GM12892 (cell line): ENCODE measurements around the gene VASH1.

Experiments used
- DNase-seq: peaks from one replicate; pipeline ENCODE4 v3.0.0; 2011; ENCODE audit not compliant: insufficient read length
- FAIRE-seq: peaks from 2 replicates; lab custom pipeline; 2011; peaks lifted over from hg19 to GRCh38; lab: Jason Lieb, UNC
- POLR2A ChIP-seq: IDR thresholded peaks from 2 replicates; pipeline ENCODE4 v1.6.1; 2011; ENCODE audit warnings: low read depth, low read length, control low read depth
- POLR2AphosphoS5 ChIP-seq: IDR thresholded peaks from 2 replicates; pipeline ENCODE4 v1.6.1; 2011; ENCODE audit warnings: low read depth, low read length, control low read depth
- TAF1 ChIP-seq: IDR thresholded peaks from 2 replicates; pipeline ENCODE4 v1.6.1; 2011; ENCODE audit warnings: low read depth, mild to moderate bottlenecking, control low read depth, low read length, borderline replicate concordance

VASH1 gene

DNA sequence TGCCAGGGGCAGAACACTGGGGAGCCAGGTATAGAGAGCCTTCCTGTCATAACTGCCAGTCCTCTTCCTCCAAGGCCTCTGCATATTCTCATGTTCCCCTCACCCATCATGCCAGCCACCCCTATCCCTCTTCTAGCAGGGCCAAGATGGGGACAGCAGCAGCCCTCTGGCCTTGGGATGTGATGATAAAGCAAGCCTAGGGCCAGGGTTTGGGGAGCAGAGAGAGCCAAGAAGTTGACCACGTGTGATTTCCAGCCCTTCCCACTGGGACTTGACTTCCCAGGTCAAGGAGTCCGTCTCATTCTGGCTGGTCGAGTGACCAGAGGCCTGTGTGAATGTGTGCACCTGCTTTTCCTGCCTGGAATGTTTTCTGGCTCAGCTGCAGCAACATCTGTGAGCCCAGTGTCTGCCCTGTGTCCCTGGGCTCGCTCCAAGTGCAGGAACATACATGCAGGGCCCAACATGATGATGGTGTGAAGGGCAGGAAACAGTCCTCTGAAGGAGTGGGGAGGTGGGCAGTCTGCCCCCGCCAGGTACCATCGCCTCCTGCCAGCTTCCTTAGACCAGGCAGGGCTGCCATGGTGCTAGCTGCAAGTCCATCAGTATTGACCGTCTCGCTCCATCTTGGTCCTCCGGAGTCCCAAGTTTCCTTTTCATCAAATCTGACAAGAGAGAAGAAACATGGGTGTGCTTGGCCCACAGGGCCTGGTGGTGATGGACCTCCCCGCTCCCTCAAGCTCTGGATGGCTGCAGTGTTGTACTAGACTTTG lies 21.0 kb downstream of the VASH1 start:
- no peak for DNase-seq
- TF ChIP-seq POLR2A: no peak
- no peak for TF ChIP-seq POLR2AphosphoS5
- TF ChIP-seq TAF1: no peak
- FAIRE-seq: no peak

DNA sequence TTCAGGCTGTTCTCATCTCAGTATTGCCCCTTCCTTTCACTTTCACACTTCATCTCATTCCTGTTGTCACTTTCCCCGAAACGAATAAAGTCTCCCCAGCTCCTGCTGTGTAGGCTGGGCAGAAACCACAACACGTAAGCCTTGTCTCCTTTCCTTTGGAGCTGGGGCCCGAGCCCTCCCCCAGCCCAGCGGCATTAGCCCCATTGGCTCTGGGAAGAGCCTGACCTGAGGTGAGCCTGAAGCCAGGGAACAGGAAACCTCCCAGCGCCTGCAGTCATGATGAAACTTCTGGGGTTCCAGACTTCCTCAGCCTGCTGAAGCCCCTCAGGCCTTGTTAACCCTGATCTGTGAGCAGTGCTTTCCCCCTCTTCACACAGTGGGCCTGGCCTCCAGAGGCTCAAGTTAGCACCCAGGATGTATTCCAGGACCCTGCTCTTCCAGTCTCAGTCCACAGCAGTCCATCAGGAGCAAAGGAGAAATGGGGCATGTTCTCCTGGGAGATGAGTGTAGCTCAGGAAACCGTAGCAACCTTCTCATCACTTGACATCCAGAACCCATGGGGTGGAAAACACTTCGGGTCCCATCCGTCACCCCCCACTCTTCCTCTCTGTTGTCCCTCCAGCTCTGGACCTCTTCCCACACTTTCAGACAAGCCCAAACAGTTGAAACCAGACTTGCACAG lies 21.8 kb downstream of the VASH1 start:
- no peak for TF ChIP-seq TAF1
- TF ChIP-seq POLR2A: no peak
- no peak for TF ChIP-seq POLR2AphosphoS5
- FAIRE-seq (no peak), DNase-seq (no peak)

DNA sequence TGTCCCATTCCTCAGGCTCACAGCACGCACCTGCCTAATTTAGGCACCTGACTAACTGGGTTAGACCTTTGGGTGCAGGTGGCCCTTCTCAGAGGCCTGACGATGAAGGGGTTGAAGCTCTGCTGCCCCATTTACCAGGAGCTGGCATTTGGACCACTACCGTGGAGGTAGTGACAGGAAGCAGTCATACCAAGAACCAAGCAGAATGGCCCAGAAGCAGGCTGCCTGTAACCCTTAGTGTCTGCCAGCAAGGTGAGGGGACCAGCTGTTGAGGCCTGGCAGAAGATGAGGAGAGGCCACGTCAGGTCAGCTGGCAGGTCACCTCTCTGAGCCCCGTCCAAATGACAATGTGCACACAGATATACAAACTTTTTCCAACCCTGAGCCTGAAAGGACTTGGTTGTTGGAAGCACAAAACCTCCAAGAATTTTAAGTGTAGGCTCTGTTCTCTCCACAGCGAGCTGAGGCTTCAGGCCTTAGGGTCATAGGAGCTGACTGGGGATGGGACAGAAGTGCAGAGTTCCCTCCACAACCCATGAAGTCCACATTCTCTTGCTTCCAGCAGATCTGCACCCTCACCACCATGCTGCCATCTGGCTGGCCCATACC lies 23.1 kb downstream of the VASH1 start:
- no peak for FAIRE-seq
- TF ChIP-seq POLR2A (no peak), TAF1 (no peak), POLR2AphosphoS5 (no peak)

DNA sequence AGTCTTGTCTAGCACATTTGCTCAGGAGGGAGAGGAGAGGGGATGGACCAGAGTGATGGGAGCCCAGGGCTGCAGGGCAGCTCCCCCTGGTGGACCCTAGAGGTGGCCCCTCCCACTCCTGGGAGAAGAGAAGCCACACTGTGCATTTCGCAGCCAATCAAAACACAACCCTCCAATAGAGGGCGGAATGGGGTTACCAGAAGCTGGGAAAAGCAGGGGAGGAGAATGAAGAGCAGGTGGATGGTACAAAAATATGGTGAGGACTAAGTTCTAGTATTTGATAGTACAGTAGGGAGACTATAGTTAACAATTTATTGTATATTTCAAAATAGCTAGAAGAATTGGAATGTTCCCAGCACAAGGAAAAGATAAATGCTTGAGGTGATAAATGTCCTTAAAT lies 23.6 kb downstream of the VASH1 start:
- DNase-seq (peak; percentile 75), FAIRE-seq (peak; percentile 82)
- no peak for TF ChIP-seq TAF1
- TF ChIP-seq POLR2AphosphoS5: no peak
- TF ChIP-seq POLR2A: no peak

More for the DNA sequence above, 23.1 kb downstream of the VASH1 start:
- no peak for DNase-seq

DNA sequence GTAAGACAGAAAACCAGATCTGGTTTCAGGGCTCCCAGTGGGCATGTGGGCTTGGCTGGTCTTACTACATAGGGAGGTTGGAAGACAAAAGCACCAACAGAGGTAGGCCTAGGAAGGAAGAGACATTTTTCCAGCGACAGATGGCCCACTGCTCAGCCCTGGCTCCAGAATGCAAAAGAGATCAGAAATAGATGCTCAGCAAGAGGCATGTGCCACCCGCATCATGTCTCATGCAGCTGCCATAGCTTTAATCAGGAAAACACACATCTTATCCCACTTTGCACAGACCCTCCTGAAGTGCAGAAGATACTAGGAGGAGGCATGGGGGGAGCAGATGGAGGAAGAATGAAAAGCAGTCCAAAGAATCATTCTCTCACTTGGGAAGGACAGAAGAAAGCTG lies 25.3 kb downstream of the VASH1 start:
- no peak for FAIRE-seq
- TF ChIP-seq POLR2A (no peak), POLR2AphosphoS5 (no peak), TAF1 (no peak)
- DNase-seq: no peak

DNA sequence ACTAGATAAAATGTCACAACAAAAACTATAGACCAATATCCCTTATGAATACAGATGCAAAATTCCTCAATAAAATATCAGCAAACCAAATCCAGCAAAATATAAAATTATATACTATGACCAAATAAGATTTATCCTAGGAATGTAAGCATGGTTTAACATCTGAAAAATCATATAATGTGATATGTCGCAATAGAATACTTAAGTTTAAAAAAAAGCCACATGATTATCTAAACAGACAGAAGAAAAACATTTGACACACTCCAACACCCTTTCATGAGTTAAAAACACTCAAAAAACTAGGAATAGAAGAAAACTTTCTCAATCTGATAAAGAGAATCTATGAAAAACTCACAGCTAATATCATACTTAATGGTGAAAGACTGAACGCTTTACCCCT lies 31.2 kb downstream of the VASH1 start:
- TF ChIP-seq POLR2A (no peak), TAF1 (no peak), POLR2AphosphoS5 (no peak)
- FAIRE-seq: no peak
- no peak for DNase-seq

DNA sequence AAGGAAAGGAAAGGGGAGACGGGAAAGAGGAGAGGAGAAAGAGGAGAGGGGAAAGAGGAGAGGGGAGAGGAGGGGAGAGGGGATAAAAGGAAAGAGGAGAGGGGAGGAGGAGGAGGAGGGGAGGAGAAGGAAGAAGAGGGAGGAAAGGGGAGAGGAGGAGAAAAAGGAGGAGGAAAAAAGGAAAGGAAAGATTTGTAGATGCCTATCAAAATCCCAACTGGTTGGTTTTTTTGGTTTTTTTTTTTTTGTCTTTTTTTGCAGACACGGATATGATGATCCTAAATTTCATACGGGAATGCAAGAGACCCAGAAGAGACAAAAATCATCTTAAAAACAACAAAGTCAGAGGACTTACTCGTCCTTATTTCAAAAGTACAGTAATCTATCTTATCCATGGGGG lies 32.1 kb downstream of the VASH1 start:
- TF ChIP-seq POLR2AphosphoS5 (no peak), POLR2A (no peak), TAF1 (no peak)
- FAIRE-seq (no peak), DNase-seq (no peak)

DNA sequence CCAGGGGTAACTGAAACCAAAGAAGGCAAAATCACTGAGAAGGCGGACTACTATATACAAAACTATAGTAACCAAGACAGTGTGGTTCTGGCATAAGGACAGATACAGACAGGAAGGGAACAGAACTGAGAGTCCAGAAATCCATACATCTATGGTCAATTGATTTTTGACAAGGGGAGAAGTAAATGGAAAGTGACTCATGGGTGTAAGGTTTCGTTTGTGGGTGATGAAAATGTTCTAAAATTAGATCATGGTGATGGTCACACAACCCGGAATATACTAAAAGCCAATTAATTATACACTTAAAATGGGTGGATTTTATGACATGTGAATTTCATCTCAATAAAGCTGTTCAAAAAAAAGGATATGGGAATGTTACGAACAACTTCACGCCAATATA lies 32.7 kb downstream of the VASH1 start:
- FAIRE-seq (no peak), DNase-seq (no peak)
- no peak for TF ChIP-seq TAF1
- no peak for TF ChIP-seq POLR2AphosphoS5
- TF ChIP-seq POLR2A: no peak

DNA sequence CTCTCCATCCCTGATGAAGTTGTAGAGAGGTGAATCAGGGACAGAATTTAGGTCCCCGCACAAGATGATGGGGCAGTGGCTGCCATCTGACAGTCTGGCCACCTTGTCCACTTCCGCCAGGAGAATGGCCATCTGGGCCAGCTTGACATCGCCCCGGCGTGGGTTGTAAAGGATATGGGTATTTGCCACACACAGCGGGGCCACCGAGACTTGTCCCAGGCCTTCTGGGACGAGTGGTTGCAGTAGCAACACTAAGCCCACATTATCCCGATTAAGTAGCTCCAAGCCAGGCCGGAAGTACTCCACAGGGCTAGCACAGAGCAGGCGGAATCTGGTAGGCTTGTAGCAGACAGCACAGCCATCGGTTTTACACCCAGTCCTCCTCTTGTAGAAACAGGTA lies 45.2 kb downstream of the VASH1 start:
- no peak for FAIRE-seq
- no peak for DNase-seq
- TF ChIP-seq POLR2AphosphoS5: no peak
- no peak for TF ChIP-seq TAF1
- no peak for TF ChIP-seq POLR2A

DNA sequence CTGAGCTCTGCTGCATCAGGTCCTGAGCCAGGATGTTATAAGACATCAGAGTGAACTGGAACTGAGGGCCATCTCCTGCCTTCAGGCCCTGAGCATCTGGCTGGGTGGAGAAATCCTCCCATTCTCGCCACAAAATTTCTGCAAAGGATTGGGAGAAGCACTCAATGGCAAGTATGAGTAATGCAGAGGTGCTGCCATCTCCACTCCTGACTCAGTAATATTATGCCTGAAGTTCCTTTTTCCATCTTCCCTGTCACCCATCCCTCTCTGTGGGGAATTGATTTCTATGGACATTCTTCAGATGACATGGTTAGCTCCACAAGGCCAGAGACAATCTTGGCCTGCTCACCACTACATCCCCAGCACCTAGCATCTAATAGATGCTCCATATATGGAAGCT lies 46.7 kb downstream of the VASH1 start:
- TF ChIP-seq POLR2A (no peak), TAF1 (no peak), POLR2AphosphoS5 (no peak)
- DNase-seq (no peak), FAIRE-seq (no peak)

DNA sequence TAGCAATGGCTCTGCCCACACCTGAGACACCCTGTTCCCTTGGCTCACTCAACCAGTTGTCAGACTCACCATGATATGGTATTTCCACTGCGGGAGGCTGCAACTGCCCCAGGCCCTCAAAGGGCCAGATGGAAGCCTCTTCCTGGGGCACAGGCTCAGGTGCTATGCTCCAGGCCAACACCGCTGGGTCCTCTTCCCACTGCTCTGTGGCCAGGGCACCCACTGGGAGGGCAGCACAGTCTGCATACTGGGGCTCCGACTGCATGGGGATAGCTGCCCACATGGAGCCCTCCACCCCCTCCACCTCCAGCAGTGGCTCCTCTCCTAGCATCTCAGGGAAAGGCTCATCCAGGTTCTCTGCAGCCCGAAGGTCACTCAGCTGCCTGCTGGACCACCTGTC lies 47.7 kb downstream of the VASH1 start:
- TF ChIP-seq POLR2AphosphoS5: no peak
- TF ChIP-seq POLR2A: no peak
- TF ChIP-seq TAF1: no peak
- DNase-seq (no peak), FAIRE-seq (no peak)
